ENCODE measurements around the gene HDAC10. TPM values are rescaled to one million over a fixed set of nuclear protein-coding genes. Genes with fewer than 3 reads are reported as not detected.

Gene HDAC10
- total RNA-seq, 4 donors from 2014 or later, result 57.3 to 165 (median 119) TPM

DNA sequence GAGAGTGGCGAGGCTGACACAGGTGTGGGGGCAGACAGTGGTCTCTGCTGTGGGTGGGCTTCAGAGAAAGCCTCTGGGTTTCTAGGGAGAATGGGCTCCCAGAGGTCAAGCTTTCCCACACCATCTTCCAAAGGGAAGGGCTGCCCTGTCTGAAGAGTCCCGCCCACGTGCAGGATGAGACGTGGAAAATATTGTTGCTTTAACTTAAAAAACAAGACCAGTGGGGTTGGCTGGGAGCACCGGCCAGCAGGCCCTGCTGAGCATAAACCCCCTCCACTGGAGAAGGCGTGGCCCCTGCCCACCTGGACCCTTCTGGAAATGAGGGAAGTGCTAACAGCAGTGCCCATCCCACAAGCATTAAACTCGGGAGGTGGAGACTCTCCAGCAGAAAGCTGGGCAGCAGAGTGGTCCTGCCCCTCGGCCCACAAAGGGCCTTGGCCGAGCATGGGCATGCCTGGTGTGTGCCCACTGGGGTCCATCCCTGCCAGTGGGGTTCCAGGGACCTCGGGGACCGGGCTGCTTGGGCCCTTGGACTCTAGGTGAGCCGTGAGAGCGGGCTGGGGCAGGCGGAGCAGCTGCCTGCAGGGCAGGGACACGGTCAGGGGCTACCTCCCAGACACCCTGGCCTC, 34.9 kb downstream of the HDAC10 start:
- Histone ChIP-seq H3K4me3 (no peak overlapping the region), H3K27me3 (no peaks in the 10 kb centered on the region), H3K9me3 (no peaks in the 10 kb centered on the region), H3K27ac (no peak overlapping the region), H3K36me3 (peaks cover 0 to 84% (median 0%) of the 10 kb centered on the region in 3 donors), H3K4me1 (peaks cover 0 to 6% (median 0%) of the 10 kb centered on the region in 4 donors)
- no peak for DNase-seq
- no peak for TF ChIP-seq POLR2A (IDR thresholded peaks at IDR 0.05)
- TF ChIP-seq, protein P1, sequence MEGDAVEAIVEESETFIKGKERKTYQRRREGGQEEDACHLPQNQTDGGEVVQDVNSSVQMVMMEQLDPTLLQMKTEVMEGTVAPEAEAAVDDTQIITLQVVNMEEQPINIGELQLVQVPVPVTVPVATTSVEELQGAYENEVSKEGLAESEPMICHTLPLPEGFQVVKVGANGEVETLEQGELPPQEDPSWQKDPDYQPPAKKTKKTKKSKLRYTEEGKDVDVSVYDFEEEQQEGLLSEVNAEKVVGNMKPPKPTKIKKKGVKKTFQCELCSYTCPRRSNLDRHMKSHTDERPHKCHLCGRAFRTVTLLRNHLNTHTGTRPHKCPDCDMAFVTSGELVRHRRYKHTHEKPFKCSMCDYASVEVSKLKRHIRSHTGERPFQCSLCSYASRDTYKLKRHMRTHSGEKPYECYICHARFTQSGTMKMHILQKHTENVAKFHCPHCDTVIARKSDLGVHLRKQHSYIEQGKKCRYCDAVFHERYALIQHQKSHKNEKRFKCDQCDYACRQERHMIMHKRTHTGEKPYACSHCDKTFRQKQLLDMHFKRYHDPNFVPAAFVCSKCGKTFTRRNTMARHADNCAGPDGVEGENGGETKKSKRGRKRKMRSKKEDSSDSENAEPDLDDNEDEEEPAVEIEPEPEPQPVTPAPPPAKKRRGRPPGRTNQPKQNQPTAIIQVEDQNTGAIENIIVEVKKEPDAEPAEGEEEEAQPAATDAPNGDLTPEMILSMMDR (IDR thresholded peaks at IDR 0.05), result no peak

DNA sequence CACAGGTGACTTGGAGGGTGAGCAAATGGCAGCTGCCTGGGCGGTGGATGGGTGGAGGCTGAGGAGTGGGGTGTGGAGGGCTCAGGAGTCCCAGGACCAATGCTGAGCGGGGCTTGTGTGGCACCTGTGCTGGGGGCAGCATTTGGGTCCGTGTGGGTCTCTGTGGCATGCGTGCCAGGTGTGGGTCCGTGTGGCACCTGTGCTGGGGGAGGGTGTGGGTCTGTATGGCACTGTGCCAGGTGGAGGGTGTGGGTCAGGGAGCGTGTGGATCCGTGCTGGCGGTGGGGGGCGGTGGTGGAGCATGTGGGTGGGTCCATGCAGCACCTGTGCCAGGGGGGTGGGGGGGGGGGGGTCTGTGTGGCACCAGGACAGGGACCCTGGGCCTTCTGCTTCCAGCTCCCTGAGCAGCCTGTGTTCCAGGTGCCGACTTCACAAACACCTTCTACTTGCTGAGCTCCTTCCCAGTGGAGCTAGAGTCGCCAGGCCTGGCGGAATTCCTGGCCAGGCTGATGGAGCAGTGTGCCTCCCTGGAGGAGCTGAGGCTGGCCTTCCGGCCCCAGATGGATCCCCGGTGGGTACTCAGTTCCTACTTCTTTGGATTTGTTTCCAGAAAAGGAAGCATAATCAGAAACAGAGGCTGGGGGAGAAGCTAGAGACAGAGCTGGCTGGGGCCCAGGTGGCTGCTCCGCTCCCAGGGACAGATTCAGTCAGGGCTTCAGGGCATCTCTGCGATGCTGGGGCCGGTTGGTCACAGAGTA, 35.6 kb downstream of the HDAC10 start:
- no peaks in the 10 kb centered on the region for H3K27me3 ChIP-seq
- no peak for DNase-seq
- no peak overlapping the region for H3K4me3 ChIP-seq
- H3K9me3 ChIP-seq, result no peaks in the 10 kb centered on the region
- peaks cover 0 to 84% (median 0%) of the 10 kb centered on the region in 3 donors for H3K36me3 ChIP-seq
- no peak for TF ChIP-seq POLR2A (IDR thresholded peaks at IDR 0.05)
- H3K27ac ChIP-seq, result no peak overlapping the region
- H3K4me1 ChIP-seq, result peaks cover 0 to 6% (median 0%) of the 10 kb centered on the region in 4 donors

DNA sequence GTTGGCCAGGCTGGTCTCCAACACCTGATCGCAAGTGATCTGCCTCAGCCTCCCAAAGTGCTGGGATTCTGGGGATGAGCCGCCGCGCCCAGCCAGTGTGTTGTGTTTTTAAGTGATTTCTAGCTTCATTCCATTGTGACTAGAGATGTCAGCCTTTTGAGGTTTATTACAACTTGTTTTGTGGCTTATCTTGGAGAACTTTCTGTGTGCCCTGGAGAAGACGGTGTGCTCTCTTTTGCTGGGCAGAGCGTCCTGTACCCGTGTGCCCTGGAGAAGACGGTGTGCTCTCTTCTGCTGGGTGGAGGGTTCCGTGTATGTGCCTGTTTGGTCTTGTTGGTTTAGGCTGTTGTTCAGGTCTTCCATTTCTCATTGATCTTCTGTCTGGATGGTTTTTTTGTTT, 37.8 kb downstream of the HDAC10 start:
- H3K4me3 ChIP-seq, result no peak overlapping the region
- no peak for DNase-seq
- H3K27me3 ChIP-seq, result no peaks in the 10 kb centered on the region
- peaks cover 0 to 4% (median 0%) of the 10 kb centered on the region in 4 donors for H3K4me1 ChIP-seq
- TF ChIP-seq POLR2A (IDR thresholded peaks at IDR 0.05), result no peak
- TF ChIP-seq, protein P1 (IDR thresholded peaks at IDR 0.05), result no peak
- H3K36me3 ChIP-seq, result peaks cover 0 to 88% (median 0%) of the 10 kb centered on the region in 3 donors
- H3K9me3 ChIP-seq, result no peaks in the 10 kb centered on the region
- no peak overlapping the region for H3K27ac ChIP-seq

DNA sequence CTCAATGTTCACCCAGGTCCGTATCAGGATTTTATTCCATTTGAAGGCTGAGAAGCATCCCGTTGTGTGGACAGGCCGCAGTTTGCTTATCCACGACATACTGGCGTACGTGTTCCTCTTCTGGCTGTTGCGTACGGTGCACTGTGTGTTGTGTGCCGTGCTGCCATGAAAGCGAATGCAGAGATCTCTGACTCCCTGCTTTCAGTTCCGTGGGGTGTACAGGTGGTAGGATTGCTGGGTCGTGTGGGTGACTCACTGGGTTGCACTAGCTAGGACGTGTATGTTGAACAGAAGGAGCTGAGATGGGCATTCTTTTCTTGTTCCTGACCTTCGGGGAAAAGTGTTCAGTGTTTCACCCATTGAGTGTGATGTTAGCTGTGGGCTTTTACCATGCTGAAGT, 39.9 kb downstream of the HDAC10 start:
- no peak for TF ChIP-seq POLR2A (IDR thresholded peaks at IDR 0.05)
- TF ChIP-seq, protein P1 (IDR thresholded peaks at IDR 0.05), result no peak
- H3K4me1 ChIP-seq, result peaks cover 0 to 10% (median 0%) of the 10 kb centered on the region in 4 donors
- H3K4me3 ChIP-seq, result no peak overlapping the region
- H3K27me3 ChIP-seq, result no peaks in the 10 kb centered on the region
- no peak overlapping the region for H3K27ac ChIP-seq
- H3K36me3 ChIP-seq, result peaks cover 0 to 87% (median 0%) of the 10 kb centered on the region in 3 donors
- no peaks in the 10 kb centered on the region for H3K9me3 ChIP-seq
- no peak for DNase-seq

DNA sequence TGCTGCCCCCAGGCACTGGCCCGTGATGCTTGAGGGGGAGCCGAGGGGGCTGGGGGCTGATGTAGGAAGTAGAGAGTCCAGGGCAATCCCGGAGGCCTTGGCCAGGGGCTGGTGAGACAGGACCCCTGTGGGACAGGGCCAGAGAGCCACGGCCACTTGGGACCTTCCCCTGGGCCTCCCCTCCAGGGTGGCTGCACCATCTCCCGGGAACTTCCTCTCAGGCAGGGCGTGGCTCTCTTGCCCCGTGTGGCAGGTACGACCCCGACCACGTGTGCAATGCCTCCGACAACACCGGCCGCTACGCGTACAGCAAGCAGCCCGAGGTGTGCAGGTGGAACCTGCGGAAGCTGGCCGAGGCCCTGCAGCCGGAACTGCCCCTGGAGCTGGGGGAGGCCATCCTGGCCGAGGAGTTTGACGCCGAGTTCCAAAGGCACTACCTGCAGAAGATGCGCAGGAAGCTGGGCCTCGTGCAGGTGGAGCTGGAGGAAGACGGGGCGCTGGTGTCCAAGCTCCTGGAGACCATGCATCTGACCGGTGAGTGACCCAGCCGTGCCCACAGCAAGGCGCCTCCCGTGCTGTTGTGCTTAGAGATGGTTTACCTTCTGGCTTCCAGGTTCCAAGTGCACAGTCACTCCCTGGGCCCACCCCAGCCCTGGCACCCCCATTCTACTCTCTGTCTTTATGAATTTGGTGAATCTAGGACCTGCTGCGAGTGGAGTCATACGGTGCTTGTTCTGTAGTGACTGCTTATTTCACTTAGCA, 40.5 kb downstream of the HDAC10 start:
- no peak overlapping the region for H3K4me3 ChIP-seq
- H3K36me3 ChIP-seq, result peaks cover 0 to 81% (median 0%) of the 10 kb centered on the region in 3 donors
- no peak for DNase-seq
- no peaks in the 10 kb centered on the region for H3K27me3 ChIP-seq
- TF ChIP-seq, protein P1 (IDR thresholded peaks at IDR 0.05), result no peak
- no peak for TF ChIP-seq POLR2A (IDR thresholded peaks at IDR 0.05)
- peaks cover 0 to 10% (median 0%) of the 10 kb centered on the region in 4 donors for H3K4me1 ChIP-seq
- H3K27ac ChIP-seq, result no peak overlapping the region
- no peaks in the 10 kb centered on the region for H3K9me3 ChIP-seq
